ENCODE data around the gene C16orf46. TPM values are rescaled to one million over a fixed set of nuclear protein-coding genes. Genes with fewer than 3 reads are reported as not detected.

Gene C16orf46
- total and polyA plus RNA-seq, 9 of the 15 experiments (the other 6 are each of a cell fraction or from before 2014, with no cell fraction given), result 0.10 to 0.98 (median 0.41) TPM; not detected in 1

GRCh38 chr16:81095953-81096714, 19.1 kb upstream of the C16orf46 start, which contains the start of gene GCSH (continued):
- TF ChIP-seq, protein P1, sequence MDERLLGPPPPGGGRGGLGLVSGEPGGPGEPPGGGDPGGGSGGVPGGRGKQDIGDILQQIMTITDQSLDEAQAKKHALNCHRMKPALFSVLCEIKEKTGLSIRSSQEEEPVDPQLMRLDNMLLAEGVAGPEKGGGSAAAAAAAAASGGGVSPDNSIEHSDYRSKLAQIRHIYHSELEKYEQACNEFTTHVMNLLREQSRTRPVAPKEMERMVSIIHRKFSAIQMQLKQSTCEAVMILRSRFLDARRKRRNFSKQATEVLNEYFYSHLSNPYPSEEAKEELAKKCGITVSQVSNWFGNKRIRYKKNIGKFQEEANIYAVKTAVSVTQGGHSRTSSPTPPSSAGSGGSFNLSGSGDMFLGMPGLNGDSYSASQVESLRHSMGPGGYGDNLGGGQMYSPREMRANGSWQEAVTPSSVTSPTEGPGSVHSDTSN (CRISPR knock-in tag; IDR thresholded peaks at IDR 0.05; ENCODE audit: low read depth), result no peak
- TF ChIP-seq, protein P1 (tag; conservative IDR thresholded peaks at IDR 0.05; ENCODE audit: low read depth), result no peak
- TF ChIP-seq BHLHE40 (IDR thresholded peaks at IDR 0.05; ENCODE audit: low read length) (0 out of 2 replicates have a peak, but pooled peaks have one; percentile 23), KDM1A (IDR thresholded peaks at IDR 0.05) (no peak), ZNF695 (CRISPR knock-in tag; IDR thresholded peaks at IDR 0.05) (no peak), ZNF12 (CRISPR knock-in tag; IDR thresholded peaks at IDR 0.05) (no peak), IFI16 (CRISPR knock-in tag; IDR thresholded peaks at IDR 0.05) (no peak), HNRNPH1 (optimal IDR thresholded peaks at IDR 0.05; ENCODE audit: low read depth, low read length) (no peak), ZNF586 (CRISPR knock-in tag; conservative IDR thresholded peaks at IDR 0.05) (no peak), ELK3 (CRISPR knock-in tag; IDR thresholded peaks at IDR 0.05) (no peak), FUS (optimal IDR thresholded peaks at IDR 0.05; ENCODE audit: low read depth, low read length) (no peak), NBN (IDR thresholded peaks at IDR 0.05; ENCODE audit: low read depth) (no peak), KLF10 (CRISPR knock-in tag; IDR thresholded peaks at IDR 0.05) (no peak), ZBTB11 (CRISPR knock-in tag; IDR thresholded peaks at IDR 0.05) (no peak)
- TF ChIP-seq, protein P2, sequence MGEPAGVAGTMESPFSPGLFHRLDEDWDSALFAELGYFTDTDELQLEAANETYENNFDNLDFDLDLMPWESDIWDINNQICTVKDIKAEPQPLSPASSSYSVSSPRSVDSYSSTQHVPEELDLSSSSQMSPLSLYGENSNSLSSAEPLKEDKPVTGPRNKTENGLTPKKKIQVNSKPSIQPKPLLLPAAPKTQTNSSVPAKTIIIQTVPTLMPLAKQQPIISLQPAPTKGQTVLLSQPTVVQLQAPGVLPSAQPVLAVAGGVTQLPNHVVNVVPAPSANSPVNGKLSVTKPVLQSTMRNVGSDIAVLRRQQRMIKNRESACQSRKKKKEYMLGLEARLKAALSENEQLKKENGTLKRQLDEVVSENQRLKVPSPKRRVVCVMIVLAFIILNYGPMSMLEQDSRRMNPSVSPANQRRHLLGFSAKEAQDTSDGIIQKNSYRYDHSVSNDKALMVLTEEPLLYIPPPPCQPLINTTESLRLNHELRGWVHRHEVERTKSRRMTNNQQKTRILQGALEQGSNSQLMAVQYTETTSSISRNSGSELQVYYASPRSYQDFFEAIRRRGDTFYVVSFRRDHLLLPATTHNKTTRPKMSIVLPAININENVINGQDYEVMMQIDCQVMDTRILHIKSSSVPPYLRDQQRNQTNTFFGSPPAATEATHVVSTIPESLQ (CRISPR knock-in tag; IDR thresholded peaks at IDR 0.05), result no peak
